Type B pancreatic cell (in vitro differentiated cells): ENCODE measurements around the gene LYPLA2. TPM values are rescaled to one million over a fixed set of nuclear protein-coding genes. Genes with fewer than 3 reads are reported as not detected.
A peak's percentile ranks its signal among the peaks of the same experiment; 100 is the strongest.

Experiments used
- DNase-seq: peaks from one replicate; pipeline ENCODE4 v3.0.0; 2021; ENCODE audit warnings: mixed read lengths; ENCODE audit not compliant: unreplicated experiment; ENCODE audit errors: extremely low spot score
- H3K27ac Mint-ChIP-seq: 2 replicates; pipeline ENCODE4 v1.8.0; 2021; ENCODE audit warnings: mild to moderate bottlenecking, mixed read lengths
- H3K27me3 Mint-ChIP-seq: 2 replicates; pipeline ENCODE4 v1.8.0; 2021; ENCODE audit warnings: mixed read lengths
- H3K36me3 Mint-ChIP-seq: 2 replicates; pipeline ENCODE4 v1.8.0; 2021; ENCODE audit warnings: mixed read lengths
- H3K4me1 Mint-ChIP-seq: one replicate; pipeline ENCODE4 v1.8.0; 2021; ENCODE audit warnings: mixed read lengths; ENCODE audit not compliant: unreplicated experiment
- H3K4me3 Mint-ChIP-seq: 2 replicates; pipeline ENCODE4 v1.8.0; 2021; ENCODE audit warnings: mild to moderate bottlenecking, mixed read lengths
- H3K9me3 Mint-ChIP-seq: 2 replicates; pipeline ENCODE4 v1.8.0; 2021; ENCODE audit warnings: mixed read lengths
- total RNA-seq: library from RNA; stranded (reverse); gene quantifications from 2 replicates; pipeline ENCODE4 v1.2.1, GENCODE V29; 2021; ENCODE audit warnings: low replicate concordance
- TF ChIP-seq, protein P1 (sequence below): fragments of 200-600 bp; sonication (generic); conservative IDR thresholded peaks from 2 replicates; pipeline ENCODE4 v1.5.0; 2021; ENCODE audit warnings: antibody characterized with exemption, mild to moderate bottlenecking

LYPLA2 gene
- total RNA-seq, 1 donor from 2014 or later, result 83.6 TPM

DNA sequence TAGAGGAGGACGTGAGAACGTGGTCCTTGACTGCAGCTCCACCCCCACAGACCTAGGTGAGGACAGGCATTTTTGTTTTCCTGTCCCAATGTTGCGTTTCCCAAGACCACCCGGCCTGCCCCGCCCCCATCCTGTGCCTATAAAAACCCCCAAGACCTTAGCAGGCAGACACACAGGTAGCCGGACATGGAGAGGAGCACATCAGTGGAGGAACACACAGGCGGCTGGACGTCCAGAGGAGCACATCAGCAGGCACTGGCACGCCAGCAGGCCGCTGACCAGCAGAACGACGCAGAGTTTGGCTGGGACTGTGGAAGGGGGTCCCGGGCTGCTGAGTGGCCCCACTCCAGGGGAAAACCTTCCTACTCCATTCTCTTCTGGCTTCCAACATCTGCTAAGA, 47.0 kb downstream of the LYPLA2 start:
- H3K27me3 Mint-ChIP-seq, result peaks cover 27% of the 10 kb centered on the region
- no peaks in the 10 kb centered on the region for H3K36me3 Mint-ChIP-seq
- H3K4me3 Mint-ChIP-seq, result peak overlapping the region; percentile 86
- no peaks in the 10 kb centered on the region for H3K9me3 Mint-ChIP-seq
- DNase-seq, result no peak
- peaks cover 6% of the 10 kb centered on the region for H3K4me1 Mint-ChIP-seq
- TF ChIP-seq, protein P1, sequence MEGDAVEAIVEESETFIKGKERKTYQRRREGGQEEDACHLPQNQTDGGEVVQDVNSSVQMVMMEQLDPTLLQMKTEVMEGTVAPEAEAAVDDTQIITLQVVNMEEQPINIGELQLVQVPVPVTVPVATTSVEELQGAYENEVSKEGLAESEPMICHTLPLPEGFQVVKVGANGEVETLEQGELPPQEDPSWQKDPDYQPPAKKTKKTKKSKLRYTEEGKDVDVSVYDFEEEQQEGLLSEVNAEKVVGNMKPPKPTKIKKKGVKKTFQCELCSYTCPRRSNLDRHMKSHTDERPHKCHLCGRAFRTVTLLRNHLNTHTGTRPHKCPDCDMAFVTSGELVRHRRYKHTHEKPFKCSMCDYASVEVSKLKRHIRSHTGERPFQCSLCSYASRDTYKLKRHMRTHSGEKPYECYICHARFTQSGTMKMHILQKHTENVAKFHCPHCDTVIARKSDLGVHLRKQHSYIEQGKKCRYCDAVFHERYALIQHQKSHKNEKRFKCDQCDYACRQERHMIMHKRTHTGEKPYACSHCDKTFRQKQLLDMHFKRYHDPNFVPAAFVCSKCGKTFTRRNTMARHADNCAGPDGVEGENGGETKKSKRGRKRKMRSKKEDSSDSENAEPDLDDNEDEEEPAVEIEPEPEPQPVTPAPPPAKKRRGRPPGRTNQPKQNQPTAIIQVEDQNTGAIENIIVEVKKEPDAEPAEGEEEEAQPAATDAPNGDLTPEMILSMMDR, result no peak
- peak overlapping the region; percentile 55 for H3K27ac Mint-ChIP-seq

DNA sequence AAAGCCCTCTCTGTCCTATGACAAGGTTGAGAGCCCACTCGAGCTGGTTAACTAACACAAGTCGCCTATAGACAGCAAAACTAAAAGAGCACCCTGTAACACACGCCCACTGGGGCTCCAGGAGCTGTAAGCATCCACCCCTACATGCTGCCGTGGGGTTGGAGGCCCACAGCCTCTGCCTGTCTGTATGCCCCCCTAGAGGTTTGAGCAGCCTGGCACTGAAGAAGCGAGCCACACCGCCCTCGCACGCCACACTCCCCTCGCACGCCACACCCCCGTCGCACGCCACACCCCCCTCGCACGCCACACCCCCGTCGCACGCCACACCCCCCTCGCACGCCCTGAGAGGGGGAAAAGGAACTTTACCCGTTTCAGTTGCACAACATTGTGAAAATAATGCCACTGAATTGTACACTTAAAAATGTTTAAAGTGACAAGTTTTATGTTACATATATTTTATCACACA, 47.5 kb downstream of the LYPLA2 start:
- TF ChIP-seq, protein P1, result no peak
- peaks cover 6% of the 10 kb centered on the region for H3K4me1 Mint-ChIP-seq
- H3K27me3 Mint-ChIP-seq, result peaks cover 27% of the 10 kb centered on the region
- no peaks in the 10 kb centered on the region for H3K9me3 Mint-ChIP-seq
- DNase-seq, result peak; percentile 73
- H3K27ac Mint-ChIP-seq, result peak overlapping the region; percentile 55
- H3K4me3 Mint-ChIP-seq, result peak overlapping the region; percentile 86
- no peaks in the 10 kb centered on the region for H3K36me3 Mint-ChIP-seq

DNA sequence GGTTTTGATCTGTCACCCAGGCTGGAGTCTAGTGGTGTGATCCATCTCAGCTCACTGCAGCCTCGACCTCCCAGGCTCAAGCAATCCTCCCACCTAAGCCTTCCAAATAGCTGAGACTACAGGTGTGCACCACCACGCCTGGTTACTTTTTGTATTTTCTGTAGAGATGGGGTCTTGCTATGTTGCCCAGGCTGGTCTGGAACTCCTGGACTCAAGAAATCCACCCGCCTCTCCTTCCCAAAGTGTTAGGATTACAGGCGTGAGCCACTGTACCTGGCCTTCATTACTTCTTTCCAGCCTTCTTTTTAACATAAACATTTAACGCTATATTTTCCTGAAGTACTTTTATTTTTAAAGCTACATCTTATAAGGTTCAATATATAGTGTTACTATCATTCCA, 52.7 kb downstream of the LYPLA2 start:
- H3K27me3 Mint-ChIP-seq, result peaks cover 6% of the 10 kb centered on the region
- peaks cover 6% of the 10 kb centered on the region for H3K9me3 Mint-ChIP-seq
- H3K36me3 Mint-ChIP-seq, result peaks cover 21% of the 10 kb centered on the region
- no peak overlapping the region for H3K27ac Mint-ChIP-seq
- TF ChIP-seq, protein P1, result no peak
- H3K4me1 Mint-ChIP-seq, result peaks cover 1% of the 10 kb centered on the region
- no peak overlapping the region for H3K4me3 Mint-ChIP-seq
- DNase-seq, result no peak

Other genes starting within 250 kb of the LYPLA2 start
- 240 and 495 TPM in 2 replicates for gene ID3, start 231.6 kb upstream of the LYPLA2 start, total RNA-seq
- gene RPL11, start 99.3 kb upstream of the LYPLA2 start, total RNA-seq, result 1,209 and 1,301 TPM in 2 replicates
- 39.6 and 44.3 TPM in 2 replicates for gene ELOA, start 47.7 kb upstream of the LYPLA2 start, total RNA-seq
- gene PITHD1, start 12.7 kb upstream of the LYPLA2 start, total RNA-seq, result 71.1 and 113 TPM in 2 replicates
- 39.0 and 47.7 TPM in 2 replicates for gene GALE, start 9.6 kb downstream of the LYPLA2 start, total RNA-seq
- gene HMGCL, start 34.3 kb downstream of the LYPLA2 start, total RNA-seq, result 33.7 and 35.8 TPM in 2 replicates
- 20.6 and 40.8 TPM in 2 replicates for gene FUCA1, start 77.1 kb downstream of the LYPLA2 start, total RNA-seq
- gene CNR2, start 122.2 kb downstream of the LYPLA2 start, total RNA-seq, result not detected in 2 replicates
- 132 and 146 TPM in 2 replicates for gene PNRC2, start 168.7 kb downstream of the LYPLA2 start, total RNA-seq
- 113 and 177 TPM in 2 replicates for gene SRSF10, start 189.2 kb downstream of the LYPLA2 start, total RNA-seq